KOPT-K1 (cell line): ENCODE measurements around the gene NRG3.
"Not testable (repeated sequence)": the region's sequence is repeated elsewhere in the genome, so short reads cannot be mapped to it uniquely, and the experiment has no call there.

Experiments
- H3K27ac ChIP-seq: fragments of 200-600 bp; sonication (generic); 2 replicates; pipeline ENCODE4 v1.5.1; 2016; ENCODE audit warnings: antibody characterized with exemption, mild to moderate bottlenecking, low read depth, low read length; ENCODE audit not compliant: poor library complexity, severe bottlenecking
- H3K36me3 ChIP-seq: fragments of 200-600 bp; sonication (generic); 2 replicates; pipeline ENCODE4 v1.5.1; 2017; ENCODE audit warnings: antibody characterized with exemption, mild to moderate bottlenecking, low read length, moderate library complexity; ENCODE audit not compliant: insufficient read depth
- H3K9me3 ChIP-seq: fragments of 200-600 bp; sonication (generic); 2 replicates; pipeline ENCODE4 v1.5.1; 2017; ENCODE audit warnings: antibody characterized with exemption, low read length, mild to moderate bottlenecking; ENCODE audit not compliant: insufficient read depth, poor library complexity, severe bottlenecking

Gene NRG3

DNA sequence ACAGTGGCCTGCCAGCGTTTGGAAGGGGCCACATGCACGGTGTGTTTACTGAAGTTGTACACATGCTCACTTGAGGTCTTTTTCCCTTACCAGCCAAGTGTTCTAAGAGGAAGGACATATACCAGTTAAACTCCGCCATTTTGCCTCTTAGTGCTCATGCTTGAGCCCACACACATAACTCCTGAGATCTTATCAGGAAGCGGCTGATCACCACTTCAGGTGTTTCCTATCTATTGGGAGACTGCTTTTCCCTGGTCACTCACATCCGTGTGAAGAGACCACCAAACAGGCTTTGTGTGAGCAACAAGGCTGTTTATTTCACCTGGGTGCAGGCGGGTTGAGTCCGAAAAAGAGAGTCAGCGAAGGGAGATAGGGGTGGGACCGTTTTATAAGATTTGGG lies 802.9 kb downstream of the NRG3 start:
- H3K36me3 ChIP-seq, H3K27ac ChIP-seq, H3K9me3 ChIP-seq: not testable (repeated sequence)

DNA sequence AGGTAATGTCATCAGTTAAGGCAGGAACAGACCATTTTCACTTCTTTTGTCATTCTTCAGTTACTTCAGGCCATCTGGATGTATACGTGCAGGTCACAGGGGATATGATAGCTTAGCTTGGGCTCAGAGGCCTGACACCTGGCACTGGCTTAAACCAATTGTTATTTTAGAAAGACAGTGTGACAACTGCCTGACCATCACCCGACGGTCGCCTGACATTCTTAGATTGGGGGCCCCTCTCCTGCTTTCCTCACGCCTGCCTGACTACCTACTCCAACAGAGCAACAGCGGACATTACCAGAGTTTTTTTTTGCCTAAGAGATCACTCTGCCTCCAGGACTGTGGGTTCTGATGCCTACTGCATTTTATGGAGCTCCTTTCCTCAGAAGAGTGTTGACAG lies 803.5 kb downstream of the NRG3 start:
- H3K9me3 ChIP-seq, H3K27ac ChIP-seq, H3K36me3 ChIP-seq: not testable (repeated sequence)

DNA sequence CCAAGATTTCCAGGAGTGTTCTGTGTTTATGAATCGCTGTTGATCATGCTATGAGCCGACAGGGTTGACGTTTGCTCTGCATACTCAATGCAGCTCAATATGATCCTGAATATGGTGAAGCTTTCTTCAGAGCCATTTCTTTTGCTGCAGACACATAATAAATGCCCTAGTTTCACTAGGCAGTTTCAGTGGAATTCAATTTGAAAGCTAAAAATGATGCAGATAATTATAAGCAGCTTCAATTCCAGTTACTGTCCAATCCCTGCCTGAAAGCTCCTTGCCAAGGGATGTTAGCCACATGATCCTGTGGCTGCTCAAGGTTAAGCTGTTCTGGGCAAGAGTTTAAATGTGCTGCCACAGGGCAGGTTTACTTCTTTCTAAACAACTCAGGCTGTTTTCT lies 805.6 kb downstream of the NRG3 start:
- Histone ChIP-seq H3K27ac (no peak overlapping the region), H3K9me3 (no peaks in the 10 kb centered on the region), H3K36me3 (no peaks in the 10 kb centered on the region)

DNA sequence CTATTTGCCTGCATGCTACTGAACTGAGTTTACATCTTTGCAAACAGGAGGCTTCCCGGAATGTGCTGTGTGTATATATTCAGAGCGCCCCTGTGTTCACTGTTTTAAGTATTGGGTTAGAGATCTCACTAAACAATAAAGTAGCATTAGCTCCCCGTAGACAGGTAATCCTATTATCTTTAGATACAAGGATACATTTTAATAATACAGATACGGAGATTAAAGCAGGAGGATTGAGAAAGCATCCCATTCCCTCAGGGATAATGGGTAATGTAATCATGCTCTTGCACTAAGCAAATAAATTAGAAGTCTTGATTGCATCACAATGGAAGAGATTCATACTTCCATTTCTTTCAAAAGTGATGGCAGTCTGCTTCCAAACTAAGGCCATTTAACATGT lies 809.0 kb downstream of the NRG3 start:
- H3K36me3 ChIP-seq, result no peaks in the 10 kb centered on the region
- H3K27ac ChIP-seq, result no peak overlapping the region
- no peaks in the 10 kb centered on the region for H3K9me3 ChIP-seq

DNA sequence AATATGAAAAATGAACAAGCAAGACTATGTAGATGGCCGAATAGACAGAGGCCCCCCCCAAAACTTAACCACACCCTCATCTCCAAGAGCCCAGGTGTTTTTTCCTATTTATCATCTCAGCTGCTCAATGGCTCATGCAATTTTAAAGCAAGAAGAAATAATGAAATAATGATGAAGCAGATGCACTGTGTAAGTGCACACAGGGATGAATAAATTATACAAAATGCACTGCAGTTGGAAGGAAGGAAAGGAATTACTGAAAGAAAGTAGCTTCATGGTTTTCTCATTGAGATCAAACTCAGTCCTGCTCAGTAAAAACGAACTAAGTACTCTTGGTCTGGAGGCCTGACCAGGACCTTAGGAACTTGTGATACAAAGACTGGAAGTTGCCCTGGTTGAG lies 810.1 kb downstream of the NRG3 start:
- no peaks in the 10 kb centered on the region for H3K9me3 ChIP-seq
- H3K36me3 ChIP-seq, result no peaks in the 10 kb centered on the region
- H3K27ac ChIP-seq, result no peak overlapping the region

DNA sequence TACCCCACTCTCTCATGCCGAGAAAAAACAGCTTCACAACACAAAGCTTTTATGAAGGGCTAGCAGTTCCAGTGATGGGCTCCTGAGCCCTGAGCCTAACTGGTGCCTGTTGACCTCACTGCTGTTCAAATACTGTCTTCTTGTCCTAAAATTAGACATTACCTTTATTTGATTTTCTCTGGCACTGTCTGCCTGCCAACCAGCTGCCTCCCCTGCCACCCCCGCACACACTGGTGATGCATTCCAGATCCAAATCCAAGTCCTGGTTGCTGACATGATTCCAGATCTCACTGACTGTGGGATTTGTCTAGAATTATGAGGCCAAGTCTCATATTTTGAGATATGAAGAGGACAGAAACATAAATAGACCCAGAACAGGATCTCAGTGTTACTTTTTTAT lies 816.2 kb downstream of the NRG3 start:
- H3K36me3 ChIP-seq, result no peaks in the 10 kb centered on the region
- H3K27ac ChIP-seq, result no peak overlapping the region
- no peaks in the 10 kb centered on the region for H3K9me3 ChIP-seq

DNA sequence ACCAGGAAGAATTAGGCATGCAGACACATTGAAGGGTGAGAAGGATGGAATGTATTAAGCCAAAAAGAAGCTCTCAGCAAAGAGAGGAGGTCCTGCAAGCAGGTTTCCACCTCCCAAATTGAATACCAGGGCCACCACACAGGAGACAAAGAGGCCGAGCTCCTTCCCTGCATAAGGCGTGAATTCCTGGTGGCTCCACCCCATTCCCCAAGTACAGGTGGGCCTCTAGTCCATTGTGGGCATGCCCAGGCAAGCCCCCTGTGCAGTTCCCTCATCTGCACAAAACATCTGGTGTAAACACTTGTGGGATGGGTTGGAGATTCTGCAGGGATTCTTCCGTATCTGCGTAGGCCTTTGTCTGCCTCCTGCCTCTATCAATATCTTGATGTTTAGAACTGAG lies 817.5 kb downstream of the NRG3 start:
- H3K36me3 ChIP-seq, result no peaks in the 10 kb centered on the region
- H3K9me3 ChIP-seq, result no peaks in the 10 kb centered on the region
- H3K27ac ChIP-seq, result no peak overlapping the region

DNA sequence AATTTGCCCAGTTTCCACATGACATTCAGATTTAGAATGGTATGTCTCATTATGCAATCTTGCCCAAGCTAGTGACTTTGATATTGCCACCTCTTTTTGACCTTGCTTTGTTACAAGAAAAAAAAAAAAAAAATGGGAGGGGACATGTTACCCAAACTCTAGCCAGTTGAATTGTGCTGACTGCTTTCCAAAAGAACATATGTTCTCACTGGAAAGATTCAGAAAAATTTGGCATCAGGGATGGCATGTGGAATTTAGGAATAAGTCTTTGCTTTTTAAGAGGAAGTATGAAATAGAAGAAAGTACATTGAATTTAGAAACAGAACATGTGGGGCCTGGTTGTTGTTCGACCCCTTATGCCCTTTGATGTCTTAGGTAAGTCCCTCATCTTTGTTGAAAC lies 846.8 kb downstream of the NRG3 start:
- Histone ChIP-seq H3K36me3 (no peaks in the 10 kb centered on the region), H3K27ac (no peak overlapping the region), H3K9me3 (no peaks in the 10 kb centered on the region)

DNA sequence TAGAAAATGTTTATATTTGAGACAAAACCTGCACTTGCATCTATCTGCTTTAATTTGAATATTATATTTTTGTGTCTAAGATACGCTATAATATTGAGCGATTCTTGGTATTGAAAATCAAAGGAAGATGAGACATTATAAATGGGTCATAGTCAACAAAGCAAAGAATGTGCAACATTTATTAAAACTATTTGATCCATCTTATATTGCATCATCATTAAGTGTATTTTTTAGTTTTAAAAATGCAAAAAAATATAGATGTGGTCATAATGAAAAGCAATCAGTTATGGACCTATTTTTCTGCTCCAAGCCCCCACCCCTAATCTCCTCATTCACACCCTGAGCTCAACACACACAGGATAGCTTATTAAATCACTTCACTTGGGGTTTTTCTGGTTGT lies 847.3 kb downstream of the NRG3 start:
- Histone ChIP-seq H3K36me3 (no peaks in the 10 kb centered on the region), H3K9me3 (no peaks in the 10 kb centered on the region), H3K27ac (no peak overlapping the region)

DNA sequence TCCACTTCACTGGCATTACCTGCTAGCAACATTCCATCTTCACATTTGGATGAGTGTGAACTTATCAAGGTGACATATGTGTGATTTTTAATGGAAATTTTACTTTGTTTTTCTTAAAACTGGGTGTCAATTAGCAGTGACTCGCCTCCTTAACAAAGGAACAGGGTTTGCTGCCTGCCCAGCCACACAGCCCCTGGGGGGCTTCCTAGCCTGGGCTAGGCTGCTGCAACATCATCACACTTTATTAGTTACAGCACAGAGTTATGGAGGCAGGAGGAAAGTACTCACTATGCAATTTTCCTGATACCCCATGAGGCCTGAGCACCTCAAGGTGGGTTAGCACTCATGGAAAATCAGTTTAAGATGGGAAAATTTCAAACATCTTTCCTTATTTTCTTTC lies 861.3 kb downstream of the NRG3 start:
- Histone ChIP-seq H3K9me3 (no peaks in the 10 kb centered on the region), H3K36me3 (no peaks in the 10 kb centered on the region), H3K27ac (no peak overlapping the region)

DNA sequence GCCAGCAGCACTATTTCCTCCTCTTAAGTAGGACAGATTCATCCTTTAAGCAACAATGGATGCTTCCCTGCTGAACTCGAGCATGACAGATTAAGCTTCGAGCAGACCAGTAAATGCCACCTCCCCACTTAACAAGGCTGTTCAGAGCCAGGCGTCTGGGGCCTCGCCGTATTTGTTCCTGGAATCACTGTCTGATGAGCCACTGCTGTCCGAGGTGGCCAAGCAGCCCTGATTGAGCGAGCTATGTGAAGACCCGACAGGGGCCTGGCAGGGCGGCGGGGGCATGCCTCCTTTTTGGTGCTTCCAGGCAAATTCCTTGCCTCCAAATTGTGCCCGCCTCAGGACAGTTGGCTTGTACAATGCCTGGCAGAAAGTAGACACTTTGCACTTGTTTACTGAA lies 862.6 kb downstream of the NRG3 start:
- no peaks in the 10 kb centered on the region for H3K9me3 ChIP-seq
- no peaks in the 10 kb centered on the region for H3K36me3 ChIP-seq
- no peak overlapping the region for H3K27ac ChIP-seq

DNA sequence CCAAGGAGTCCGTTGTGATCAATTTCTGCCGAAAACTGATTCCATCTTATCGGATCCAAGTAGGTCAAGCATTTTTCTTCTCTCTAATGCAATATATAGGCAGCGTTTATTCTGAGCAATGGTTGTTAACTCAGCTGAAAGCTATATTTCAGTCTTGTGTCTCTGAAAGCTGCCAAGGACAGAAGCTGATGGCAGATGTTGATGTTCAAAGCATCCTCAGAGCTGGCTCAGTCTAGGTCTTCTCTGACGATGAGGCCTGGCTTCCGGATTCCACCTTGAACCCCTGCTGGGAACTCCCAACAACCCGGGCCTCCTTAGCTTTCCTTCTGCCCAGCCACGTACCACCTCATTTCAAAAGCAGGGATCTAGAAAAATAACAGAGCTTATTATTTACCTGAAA lies 863.6 kb downstream of the NRG3 start:
- H3K27ac ChIP-seq, result no peak overlapping the region
- no peaks in the 10 kb centered on the region for H3K36me3 ChIP-seq
- no peaks in the 10 kb centered on the region for H3K9me3 ChIP-seq

DNA sequence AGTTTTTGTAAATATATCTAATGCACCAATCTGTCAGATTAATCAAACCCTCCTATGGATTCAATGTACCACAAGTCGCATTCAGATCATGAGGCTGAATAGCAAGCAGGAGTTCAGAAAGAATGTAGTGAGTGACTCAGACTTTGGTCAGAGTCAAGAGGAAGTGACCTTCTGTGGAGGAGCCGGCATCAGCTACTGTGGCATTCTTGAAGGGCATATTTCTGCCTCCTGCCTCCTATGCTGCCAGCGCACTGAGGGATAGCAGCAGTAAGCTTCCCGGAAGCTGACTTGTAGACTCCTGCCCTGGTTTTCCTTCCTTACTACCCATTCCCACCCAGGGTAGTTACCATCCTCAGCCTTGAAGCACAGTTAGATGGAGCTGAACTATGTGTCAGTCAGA lies 867.5 kb downstream of the NRG3 start:
- Histone ChIP-seq H3K27ac (no peak overlapping the region), H3K9me3 (no peaks in the 10 kb centered on the region), H3K36me3 (no peaks in the 10 kb centered on the region)

DNA sequence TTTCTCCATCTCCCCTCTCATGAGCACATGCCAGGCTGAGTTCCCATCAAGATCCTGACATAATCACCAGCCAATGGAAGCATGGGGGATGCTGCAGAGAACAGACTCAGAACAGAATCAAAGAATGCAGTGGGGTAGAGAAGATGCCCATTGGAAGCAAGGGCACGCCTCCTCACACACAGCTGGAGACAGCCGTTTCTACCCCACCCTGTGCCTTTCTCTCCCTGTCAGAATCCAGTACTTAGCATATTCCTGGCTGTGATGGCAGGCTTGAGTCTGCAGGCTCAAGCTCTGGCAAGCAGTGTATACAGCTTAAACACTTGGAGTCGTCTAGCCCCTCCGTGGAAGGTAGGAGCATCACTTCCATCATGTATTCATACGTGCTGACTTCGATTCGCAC lies 867.9 kb downstream of the NRG3 start:
- H3K27ac ChIP-seq, result no peak overlapping the region
- H3K9me3 ChIP-seq, result no peaks in the 10 kb centered on the region
- no peaks in the 10 kb centered on the region for H3K36me3 ChIP-seq

DNA sequence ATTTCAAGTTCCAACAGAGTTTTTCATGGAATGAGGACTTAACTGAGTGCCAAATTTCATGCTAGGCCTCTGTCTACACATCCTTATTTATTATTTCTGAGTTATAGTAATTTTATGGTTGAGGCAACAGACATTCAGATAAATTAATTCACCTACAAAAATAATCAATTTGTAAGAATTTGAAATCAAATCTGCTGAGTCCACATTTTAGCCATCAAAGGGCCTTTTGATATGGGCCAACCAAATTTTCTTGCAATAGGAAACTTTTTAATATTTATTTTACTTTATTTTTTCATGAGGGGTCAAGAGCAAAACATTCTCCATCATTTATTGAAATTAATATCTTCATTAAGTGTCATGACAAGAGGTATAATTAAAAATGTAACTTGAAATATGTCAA lies 875.5 kb downstream of the NRG3 start:
- H3K36me3 ChIP-seq, result no peaks in the 10 kb centered on the region

DNA sequence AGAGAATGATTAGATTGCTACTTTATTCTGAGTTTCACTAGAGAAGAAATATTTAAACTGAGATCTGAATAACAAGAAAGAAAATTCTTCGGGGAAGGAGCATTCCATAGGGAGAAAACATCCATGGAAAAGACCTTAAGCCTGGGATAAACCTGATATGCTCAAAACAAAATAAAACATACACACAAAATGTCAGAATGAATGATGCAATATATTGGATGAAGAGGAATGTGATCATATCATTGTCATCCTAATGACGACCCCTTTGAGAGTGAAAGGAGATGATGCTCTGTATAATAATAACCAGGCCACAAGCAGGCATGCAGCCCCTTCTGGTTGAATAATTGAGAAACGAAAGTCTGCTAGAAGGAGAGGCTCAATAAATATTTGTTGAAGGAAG lies 882.4 kb downstream of the NRG3 start:
- Histone ChIP-seq H3K9me3 (no peaks in the 10 kb centered on the region), H3K36me3 (no peaks in the 10 kb centered on the region), H3K27ac (no peak overlapping the region)

More for the DNA sequence above, 875.5 kb downstream of the NRG3 start:
- Histone ChIP-seq H3K9me3 (no peaks in the 10 kb centered on the region), H3K27ac (no peak overlapping the region)

DNA sequence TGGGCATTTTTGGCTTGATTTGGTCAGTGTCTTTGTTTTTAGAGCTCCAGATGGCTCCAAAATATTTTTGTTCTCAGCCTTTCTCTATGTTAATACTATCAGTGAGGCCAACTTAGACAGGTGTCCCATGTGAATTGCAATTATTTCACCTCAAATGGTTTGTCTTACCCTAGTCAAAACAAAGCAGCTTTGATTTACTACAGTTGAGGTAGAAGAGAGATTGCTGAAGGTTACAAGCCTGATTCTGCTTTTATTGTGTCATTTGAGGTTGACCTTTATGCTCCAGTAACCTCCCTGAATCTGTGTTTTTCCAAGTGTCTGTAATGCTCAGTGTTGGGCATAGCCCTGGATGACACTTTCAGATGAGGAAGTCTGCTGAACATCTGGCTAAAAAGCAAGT lies 882.9 kb downstream of the NRG3 start:
- H3K9me3 ChIP-seq, result no peaks in the 10 kb centered on the region
- no peak overlapping the region for H3K27ac ChIP-seq
- no peaks in the 10 kb centered on the region for H3K36me3 ChIP-seq
